ENCODE results near the gene LAIR2.
"Not testable (repeated sequence)": the region's sequence is repeated elsewhere in the genome, so short reads cannot be mapped to it uniquely, and the experiment has no call there.

Gene LAIR2

GRCh38 chr19:54464630-54465425 is 37.8 kb upstream of the LAIR2 start:
- DNase-seq (ENCODE audit: low read depth in 2 of 2), result peak; percentile 32 to 48

GRCh38 chr19:54465426-54466109 is 37.1 kb upstream of the LAIR2 start:
- no peak for DNase-seq (ENCODE audit: low read depth in 2 of 2)

GRCh38 chr19:54466110-54466480 is 36.5 kb upstream of the LAIR2 start:
- DNase-seq (ENCODE audit: low read depth in 2 of 2), result not testable (repeated sequence)

GRCh38 chr19:54469496-54469934 is 33.1 kb upstream of the LAIR2 start:
- DNase-seq (ENCODE audit: low read depth in 2 of 2), result no peak

- no peak for DNase-seq (ENCODE audit: low read depth in 2 of 2)
Observed at GRCh38 chr19:54470276-54470887, 32.2 kb upstream of the LAIR2 start.

GRCh38 chr19:54470991-54471782 is 31.4 kb upstream of the LAIR2 start:
- no peak for DNase-seq (ENCODE audit: low read depth in 2 of 2)

- DNase-seq (ENCODE audit: low read depth in 2 of 2), result no peak
Observed at GRCh38 chr19:54473071-54473891, 29.4 kb upstream of the LAIR2 start, which contains the start of gene CDC42EP5. TSS of gene CDC42EP5 (minus strand) at chr19:54473296. CDS start at chr19:54465547, 7,749 bp downstream.

- no peak for DNase-seq (ENCODE audit: low read depth in 2 of 2)
Observed at GRCh38 chr19:54473892-54474372, 28.7 kb upstream of the LAIR2 start.

GRCh38 chr19:54475706-54476105 is 26.9 kb upstream of the LAIR2 start:
- DNase-seq (ENCODE audit: low read depth in 2 of 2), result no peak

- no peak for DNase-seq (ENCODE audit: low read depth in 2 of 2)
Observed at GRCh38 chr19:54477650-54478049, 25.0 kb upstream of the LAIR2 start.

- no peak for DNase-seq (ENCODE audit: low read depth in 2 of 2)
Observed at GRCh38 chr19:54478677-54479266, 23.9 kb upstream of the LAIR2 start.

GRCh38 chr19:54480051-54480450 is 22.6 kb upstream of the LAIR2 start:
- no peak for DNase-seq (ENCODE audit: low read depth in 2 of 2)

- DNase-seq (ENCODE audit: low read depth in 2 of 2), result no peak
Observed at GRCh38 chr19:54481326-54481930, 21.2 kb upstream of the LAIR2 start.

- DNase-seq (ENCODE audit: low read depth in 2 of 2), result no peak
Observed at GRCh38 chr19:54482889-54483288, 19.7 kb upstream of the LAIR2 start.

- DNase-seq (ENCODE audit: low read depth in 2 of 2), result no peak
Observed at GRCh38 chr19:54484451-54484850, 18.2 kb upstream of the LAIR2 start.

GRCh38 chr19:54485851-54486250 is 16.8 kb upstream of the LAIR2 start:
- no peak for DNase-seq (ENCODE audit: low read depth in 2 of 2)

GRCh38 chr19:54489341-54489740 is 13.3 kb upstream of the LAIR2 start:
- no peak for DNase-seq (ENCODE audit: low read depth in 2 of 2)

GRCh38 chr19:54489766-54490165 is 12.9 kb upstream of the LAIR2 start:
- no peak for DNase-seq (ENCODE audit: low read depth in 2 of 2)

- no peak for DNase-seq (ENCODE audit: low read depth in 2 of 2)
Observed at GRCh38 chr19:54492568-54492967, 10.1 kb upstream of the LAIR2 start.

GRCh38 chr19:54493056-54493455 is 9.6 kb upstream of the LAIR2 start:
- not testable (repeated sequence) for DNase-seq (ENCODE audit: low read depth in 2 of 2)
